ENCODE data around the gene VWA2. TPM values are rescaled to one million over a fixed set of nuclear protein-coding genes. Genes with fewer than 3 reads are reported as not detected.

Gene VWA2
- total RNA-seq, 1 donor from 2014 or later, result 2.2 TPM

DNA sequence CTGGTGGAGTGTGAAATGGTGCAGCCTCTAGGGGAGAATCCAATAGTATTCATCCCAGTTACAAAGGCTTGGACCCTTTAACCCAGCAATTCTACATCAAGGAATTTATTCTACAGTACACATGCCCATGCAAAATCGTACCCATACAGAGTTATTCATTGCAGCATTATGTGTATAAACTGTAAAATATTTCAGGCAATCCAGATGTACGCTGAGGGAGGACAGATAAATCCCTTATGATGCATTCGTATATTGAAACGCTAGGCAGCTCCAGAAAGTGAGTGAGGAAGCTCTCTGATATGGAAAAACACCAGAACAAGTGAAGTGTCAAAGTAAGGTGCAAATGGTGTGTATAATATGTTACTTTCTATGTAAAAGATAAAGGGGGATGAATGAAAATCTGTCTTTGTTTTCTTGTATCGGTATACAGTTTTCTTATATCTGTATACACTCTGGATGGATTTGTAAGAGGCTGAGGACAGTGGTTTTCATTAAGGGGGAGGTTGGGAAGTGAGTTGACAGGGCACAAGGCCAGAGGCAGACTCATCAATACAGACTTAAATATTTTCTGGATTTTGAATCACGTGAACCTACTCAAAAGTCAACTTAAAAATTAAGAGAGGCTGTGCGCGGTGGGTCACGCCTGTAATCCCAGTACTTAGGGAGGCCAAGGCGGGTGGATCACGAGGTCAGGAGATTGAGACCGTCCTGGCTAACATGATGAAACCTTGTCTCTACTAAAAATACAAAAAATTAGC, 17.1 kb downstream of the VWA2 start:
- TF ChIP-seq, protein P1, sequence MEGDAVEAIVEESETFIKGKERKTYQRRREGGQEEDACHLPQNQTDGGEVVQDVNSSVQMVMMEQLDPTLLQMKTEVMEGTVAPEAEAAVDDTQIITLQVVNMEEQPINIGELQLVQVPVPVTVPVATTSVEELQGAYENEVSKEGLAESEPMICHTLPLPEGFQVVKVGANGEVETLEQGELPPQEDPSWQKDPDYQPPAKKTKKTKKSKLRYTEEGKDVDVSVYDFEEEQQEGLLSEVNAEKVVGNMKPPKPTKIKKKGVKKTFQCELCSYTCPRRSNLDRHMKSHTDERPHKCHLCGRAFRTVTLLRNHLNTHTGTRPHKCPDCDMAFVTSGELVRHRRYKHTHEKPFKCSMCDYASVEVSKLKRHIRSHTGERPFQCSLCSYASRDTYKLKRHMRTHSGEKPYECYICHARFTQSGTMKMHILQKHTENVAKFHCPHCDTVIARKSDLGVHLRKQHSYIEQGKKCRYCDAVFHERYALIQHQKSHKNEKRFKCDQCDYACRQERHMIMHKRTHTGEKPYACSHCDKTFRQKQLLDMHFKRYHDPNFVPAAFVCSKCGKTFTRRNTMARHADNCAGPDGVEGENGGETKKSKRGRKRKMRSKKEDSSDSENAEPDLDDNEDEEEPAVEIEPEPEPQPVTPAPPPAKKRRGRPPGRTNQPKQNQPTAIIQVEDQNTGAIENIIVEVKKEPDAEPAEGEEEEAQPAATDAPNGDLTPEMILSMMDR (IDR thresholded peaks at IDR 0.05; ENCODE audit: insufficient read depth, low read length, poor library complexity, severe bottlenecking), result no peak

DNA sequence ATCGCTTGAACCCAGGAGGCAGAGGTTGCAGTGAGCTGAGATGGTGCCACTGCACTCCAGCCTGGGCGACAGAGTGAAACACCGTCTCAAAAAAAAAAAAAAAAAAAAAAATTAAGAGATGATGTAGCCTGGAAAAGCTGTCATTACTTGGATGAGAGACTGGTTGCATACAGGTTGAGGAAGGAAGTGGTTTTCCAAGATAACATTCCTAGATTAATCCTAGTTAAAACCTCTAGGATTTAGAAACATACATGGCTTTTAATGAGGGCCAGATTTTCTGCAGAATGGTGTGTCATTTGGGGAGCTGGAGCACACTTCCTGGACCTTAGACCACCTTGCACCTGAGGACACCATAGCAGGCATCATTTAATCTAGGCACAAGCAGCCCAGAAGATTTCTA, 17.8 kb downstream of the VWA2 start:
- Histone ChIP-seq H3K36me3 (ENCODE audit: control insufficient read depth, insufficient read depth, low read length) (no peaks in the 10 kb centered on the region), H3K4me3 (ENCODE audit: low read depth, low read length) (no peak overlapping the region), H3K27me3 (ENCODE audit: control insufficient read depth, insufficient read depth, low read length) (no peaks in the 10 kb centered on the region)
- TF ChIP-seq, protein P1 (IDR thresholded peaks at IDR 0.05; ENCODE audit: insufficient read depth, low read length, poor library complexity, severe bottlenecking), result no peak
- no peak for DNase-seq (ENCODE audit: low read depth)

More for the DNA sequence above, 17.1 kb downstream of the VWA2 start:
- no peak overlapping the region for H3K4me3 ChIP-seq (ENCODE audit: low read depth, low read length)
- H3K36me3 ChIP-seq (ENCODE audit: control insufficient read depth, insufficient read depth, low read length), result no peaks in the 10 kb centered on the region
- H3K27me3 ChIP-seq (ENCODE audit: control insufficient read depth, insufficient read depth, low read length), result no peaks in the 10 kb centered on the region
- no peak for DNase-seq (ENCODE audit: low read depth)

DNA sequence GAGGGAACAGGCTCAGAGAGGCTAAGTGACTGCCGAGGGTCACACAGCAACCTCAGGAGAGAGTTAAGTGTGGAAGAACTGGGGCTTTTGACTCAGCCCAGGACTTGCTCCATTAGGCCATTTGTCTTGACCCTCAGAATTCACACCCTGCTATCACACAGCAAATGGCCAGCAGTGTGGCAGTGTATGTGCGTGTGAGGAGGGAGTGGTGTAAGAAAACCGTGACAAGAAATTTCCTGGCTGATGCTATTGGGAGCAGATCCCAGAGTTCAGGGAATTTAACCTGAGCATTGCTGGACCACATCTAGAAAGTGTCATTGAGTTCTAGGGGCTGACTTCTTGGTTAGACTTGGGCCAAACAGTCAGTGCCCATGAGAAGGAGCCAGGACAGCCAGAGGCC, 18.4 kb downstream of the VWA2 start:
- H3K36me3 ChIP-seq (ENCODE audit: control insufficient read depth, insufficient read depth, low read length), result no peaks in the 10 kb centered on the region

DNA sequence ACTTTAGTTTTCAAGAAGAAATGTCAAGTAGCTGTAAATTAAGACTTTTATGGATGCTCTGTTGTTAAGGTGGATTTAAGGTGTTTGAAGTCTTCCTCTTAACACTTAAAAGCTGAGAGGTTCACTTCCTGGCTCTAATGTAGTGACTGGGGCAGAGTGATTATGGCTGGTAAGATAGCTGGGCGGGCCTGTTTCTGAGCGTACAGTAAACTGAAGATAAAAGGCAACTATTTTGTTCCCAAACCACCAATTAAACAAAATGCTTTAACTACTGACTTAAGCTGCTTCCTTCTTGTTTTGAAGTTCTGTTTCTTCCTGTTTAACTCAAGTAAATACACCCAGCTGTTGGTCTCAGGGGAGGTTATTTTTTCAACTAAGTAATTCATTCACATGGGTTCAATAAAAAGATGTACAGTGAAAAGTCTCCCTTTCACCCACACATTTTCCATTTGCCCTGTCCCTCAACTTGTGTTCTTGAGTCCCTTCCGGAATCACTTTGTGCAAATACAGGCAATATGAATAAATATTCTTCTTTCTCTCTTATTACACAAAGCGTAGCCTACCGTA, 19.3 kb downstream of the VWA2 start:
- Histone ChIP-seq H3K27me3 (ENCODE audit: control insufficient read depth, insufficient read depth, low read length) (no peaks in the 10 kb centered on the region), H3K4me3 (ENCODE audit: low read depth, low read length) (no peak overlapping the region), H3K36me3 (ENCODE audit: control insufficient read depth, insufficient read depth, low read length) (no peaks in the 10 kb centered on the region)
- DNase-seq (ENCODE audit: low read depth), result no peak
- TF ChIP-seq, protein P1 (IDR thresholded peaks at IDR 0.05; ENCODE audit: insufficient read depth, low read length, poor library complexity, severe bottlenecking), result no peak

More for the DNA sequence above, 18.4 kb downstream of the VWA2 start:
- TF ChIP-seq, protein P1 (IDR thresholded peaks at IDR 0.05; ENCODE audit: insufficient read depth, low read length, poor library complexity, severe bottlenecking), result no peak
- no peaks in the 10 kb centered on the region for H3K27me3 ChIP-seq (ENCODE audit: control insufficient read depth, insufficient read depth, low read length)
- H3K4me3 ChIP-seq (ENCODE audit: low read depth, low read length), result no peak overlapping the region
- DNase-seq (ENCODE audit: low read depth), result no peak

DNA sequence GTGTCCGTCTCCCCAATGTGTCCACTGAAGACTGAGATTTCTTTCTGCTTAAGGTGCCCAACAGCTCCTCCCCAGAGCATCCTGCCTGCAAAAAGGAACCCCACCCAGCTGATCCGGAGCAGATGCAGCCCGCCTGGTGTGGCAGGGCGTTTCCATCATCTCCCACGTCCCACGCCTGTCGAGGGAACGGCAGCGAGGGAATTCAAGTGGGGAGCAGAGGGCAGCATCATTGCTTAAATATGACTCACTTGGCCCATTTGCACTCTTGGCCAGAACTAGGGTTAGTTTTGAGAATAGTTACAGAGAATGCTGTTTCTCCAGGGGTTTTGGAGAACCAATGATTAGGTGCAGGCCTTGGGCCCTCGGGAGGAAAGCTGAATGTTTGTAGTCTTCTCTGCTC, 20.8 kb downstream of the VWA2 start:
- no peaks in the 10 kb centered on the region for H3K36me3 ChIP-seq (ENCODE audit: control insufficient read depth, insufficient read depth, low read length)
- no peak overlapping the region for H3K4me3 ChIP-seq (ENCODE audit: low read depth, low read length)
- H3K27me3 ChIP-seq (ENCODE audit: control insufficient read depth, insufficient read depth, low read length), result no peaks in the 10 kb centered on the region
- TF ChIP-seq, protein P1 (IDR thresholded peaks at IDR 0.05; ENCODE audit: insufficient read depth, low read length, poor library complexity, severe bottlenecking), result no peak
- no peak for DNase-seq (ENCODE audit: low read depth)
